Panc1 (cell line): ENCODE measurements around the gene CELF2. TPM values are rescaled to one million over a fixed set of nuclear protein-coding genes. Genes with fewer than 3 reads are reported as not detected.

Experiments used
- ATAC-seq: fragments of 200-7000 bp; cut with Tn5 transposase; 2 replicates; pipeline ENCODE4 v1.9.1; 2020; ENCODE audit warnings: mild to moderate bottlenecking, moderate library complexity
- BruUV-seq: library from RNA; stranded (reverse); fragments of 400-500 nt; replicated peaks from 2 replicates; lab custom pipeline; 2021; lab: Mats Ljungman, UMichigan
- CTCF ChIA-PET: fragments of 300-600 bp; sonication (Branson Sonifier 250); formaldehyde crosslinking; loops from one replicate; lab custom pipeline; 2022; ENCODE audit warnings: antibody characterized with exemption; lab: Charles Lee
- POLR2A ChIA-PET: fragments of 300-600 bp; sonication (Branson Sonifier 250); formaldehyde crosslinking; loops from one replicate; lab custom pipeline; 2022; ENCODE audit warnings: antibody characterized with exemption; lab: Charles Lee
- DNase-seq: peaks from one replicate; pipeline ENCODE4 v3.0.0-alpha.2; 2010; ENCODE audit warnings: low read depth, low spot score
- H3K27ac ChIP-seq: 2 replicates; pipeline ENCODE4 v1.5.1; 2011; ENCODE audit warnings: mild to moderate bottlenecking, low read length, inconsistent platforms
- H3K27me3 ChIP-seq: fragments of 200-500 bp; sonication (Bioruptor generic); 2 replicates; pipeline ENCODE4 v1.6.0; 2014; ENCODE audit warnings: low read length, inconsistent platforms; ENCODE audit not compliant: control insufficient read depth, insufficient read depth
- H3K36me3 ChIP-seq: fragments of 200-500 bp; sonication (Bioruptor generic); 2 replicates; pipeline ENCODE4 v1.5.1; 2014; ENCODE audit warnings: inconsistent platforms, mild to moderate bottlenecking, low read length, moderate library complexity; ENCODE audit not compliant: control insufficient read depth, insufficient read depth
- H3K4me1 ChIP-seq: 2 replicates; pipeline ENCODE4 v1.5.1; 2011; ENCODE audit warnings: inconsistent platforms, mild to moderate bottlenecking, low read length, moderate library complexity; ENCODE audit not compliant: control insufficient read depth, insufficient read depth
- H3K4me3 ChIP-seq, 2 experiments: 2 replicates each; pipeline ENCODE4 v1.5.1; 2011 to 2012; ENCODE audit warnings: low read depth in 2 of 2, low read length in 2 of 2, mild to moderate bottlenecking in 2 of 2, inconsistent platforms in 1 of 2, moderate library complexity in 1 of 2
- H3K9me3 ChIP-seq: fragments of 200-500 bp; sonication (Bioruptor generic); 2 replicates; pipeline ENCODE4 v1.5.1; 2014; ENCODE audit warnings: low read depth, mild to moderate bottlenecking, inconsistent platforms, low read length, moderate library complexity; ENCODE audit not compliant: control insufficient read depth, insufficient read depth
- CTCF ChIP-seq: fragments of 450-650 bp; IDR thresholded peaks from 2 replicates; pipeline ENCODE4 v1.5.1; 2017; ENCODE audit warnings: mild to moderate bottlenecking
- POLR2AphosphoS5 ChIP-seq: IDR thresholded peaks from 2 replicates; pipeline ENCODE4 v1.6.1; 2012; ENCODE audit warnings: mild to moderate bottlenecking, low read depth, low read length, moderate library complexity
- REST ChIP-seq, 2 experiments: IDR thresholded peaks; 2 replicates each; pipeline ENCODE4 v1.6.1; 2011 to 2012; ENCODE audit warnings: low read depth in 2 of 2, control low read depth in 1 of 2, low read length in 1 of 2, mild to moderate bottlenecking in 1 of 2, moderate library complexity in 1 of 2; ENCODE audit not compliant: insufficient read depth in 1 of 2
- SIN3A ChIP-seq: IDR thresholded peaks from 2 replicates; pipeline ENCODE4 v1.6.1; 2012; ENCODE audit warnings: low read depth, mild to moderate bottlenecking, low read length, moderate library complexity, borderline replicate concordance; ENCODE audit not compliant: insufficient read depth
- TCF7L2 ChIP-seq: IDR thresholded peaks from 2 replicates; pipeline ENCODE4 v1.6.1; 2011; ENCODE audit warnings: mild to moderate bottlenecking, low read depth, low read length, inconsistent platforms
- in situ Hi-C: cut with HindIII; loops from 2 replicates; pipeline ENCODE4 v1.10.0; 2016; ENCODE audit warnings: low sequenced_read_pairs, low pct_unique_long_range_greater_than_20kb
- intact Hi-C: fragments of 100-400 bp; cut with micrococcal nuclease; formaldehyde crosslinking; loops from one replicate; pipeline ENCODE4 v1.10.0; 2022; ENCODE audit not compliant: unreplicated experiment
- total RNA-seq: library from RNA; stranded (reverse); gene quantifications from one replicate; pipeline ENCODE4 v1.2.1, GENCODE V29; 2021; ENCODE audit not compliant: unreplicated experiment

Gene CELF2
- total RNA-seq, 1 experiment from 2014 or later, result 0.44 TPM

- H3K4me3 ChIP-seq, result no peak overlapping the region
- ChIA-PET POLR2A (no interaction called here), CTCF (no interaction called here)
- BruUV-seq, result no TSS peak
- H3K36me3 ChIP-seq, result no peaks in the 10 kb centered on the region
- H3K4me1 ChIP-seq, result no peaks in the 10 kb centered on the region
- TF ChIP-seq CTCF, result no peak
- TF ChIP-seq REST (IDR thresholded peaks at IDR 0.05; ENCODE audit: insufficient read depth in 1 of 2, low read depth in 2 of 2, low read length in 1 of 2), result no peak
- TF ChIP-seq SIN3A, result no peak
- TF ChIP-seq TCF7L2, result no peak
- no peak for TF ChIP-seq POLR2AphosphoS5
- ATAC-seq (no peak), DNase-seq (no peak)
- intact Hi-C loops, result no loop called here
- H3K27me3 ChIP-seq, result no peaks in the 10 kb centered on the region
- in situ Hi-C loops, result no loop called here
- H3K27ac ChIP-seq, result no peak overlapping the region
- H3K9me3 ChIP-seq, result no peaks in the 10 kb centered on the region
Measured at GRCh38 chr10:11025978-11026377, 8.3 kb downstream of the CELF2 start.

GRCh38 chr10:11026773-11027172 lies 9.1 kb downstream of the CELF2 start:
- in situ Hi-C loops, result no loop called here
- BruUV-seq, result no TSS peak

GRCh38 chr10:11034762-11035161 lies 17.1 kb downstream of the CELF2 start:
- Histone ChIP-seq H3K9me3 (no peaks in the 10 kb centered on the region), H3K36me3 (no peaks in the 10 kb centered on the region), H3K4me3 (no peak overlapping the region), H3K4me1 (no peaks in the 10 kb centered on the region), H3K27me3 (no peaks in the 10 kb centered on the region), H3K27ac (no peak overlapping the region)
- TF ChIP-seq SIN3A (no peak), REST (IDR thresholded peaks at IDR 0.05; ENCODE audit: insufficient read depth in 1 of 2, low read depth in 2 of 2, low read length in 1 of 2) (no peak), POLR2AphosphoS5 (no peak), TCF7L2 (no peak), CTCF (no peak)
- DNase-seq, result no peak
- no TSS peak for BruUV-seq
- ChIA-PET POLR2A (no interaction called here), CTCF (no interaction called here)
- intact Hi-C loops, result loop anchor here (10.0 kb wide), 1 partner anchor 1700 kb away; no protein-coding TSS in a partner anchor
- in situ Hi-C loops, result no loop called here
- ATAC-seq, result no peak

More at GRCh38 chr10:11026773-11027172, 9.1 kb downstream of the CELF2 start:
- no peak for TF ChIP-seq SIN3A
- Histone ChIP-seq H3K4me3 (no peak overlapping the region), H3K36me3 (no peaks in the 10 kb centered on the region), H3K4me1 (no peaks in the 10 kb centered on the region), H3K27ac (no peak overlapping the region), H3K9me3 (no peaks in the 10 kb centered on the region), H3K27me3 (no peaks in the 10 kb centered on the region)
- DNase-seq, result no peak
- intact Hi-C loops, result no loop called here
- CTCF ChIA-PET, result no interaction called here
- POLR2A ChIA-PET, result no interaction called here
- ATAC-seq, result no peak
